Measurements from ENCODE around the gene KCNB1.

Gene KCNB1

DNA sequence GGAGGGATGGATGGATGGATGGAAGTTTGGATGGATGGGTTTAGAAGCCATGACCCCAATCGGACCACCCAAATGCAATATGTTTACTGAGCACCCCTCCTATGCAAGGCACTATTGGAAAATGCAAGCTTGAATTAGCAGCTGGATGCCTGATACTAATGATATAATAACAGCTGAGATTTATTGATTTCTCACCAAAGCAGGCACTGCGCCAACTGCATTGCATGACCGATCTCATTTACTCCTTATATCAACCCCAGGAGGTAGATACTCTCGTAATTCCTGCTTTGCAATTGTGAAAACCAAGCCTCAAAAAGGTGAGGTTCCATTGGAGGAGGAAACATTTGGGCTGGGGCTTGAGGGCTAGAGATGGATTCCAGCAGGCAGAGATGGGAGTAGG is 89.7 kb downstream of the KCNB1 start:
- H3K27ac Mint-ChIP-seq, result no peak overlapping the region
- H3K4me3 Mint-ChIP-seq, result no peak overlapping the region
- no peaks in the 10 kb centered on the region for H3K4me1 Mint-ChIP-seq (ENCODE audit: low read depth)
- peaks cover 37% of the 10 kb centered on the region for H3K27me3 Mint-ChIP-seq
- no peaks in the 10 kb centered on the region for H3K36me3 Mint-ChIP-seq (ENCODE audit: low read depth)
- H3K9me3 Mint-ChIP-seq, result no peaks in the 10 kb centered on the region

- H3K36me3 Mint-ChIP-seq (ENCODE audit: low read depth), result no peaks in the 10 kb centered on the region
- no peak overlapping the region for H3K4me3 Mint-ChIP-seq
- no peaks in the 10 kb centered on the region for H3K4me1 Mint-ChIP-seq (ENCODE audit: low read depth)
- H3K27me3 Mint-ChIP-seq, result peaks cover 44% of the 10 kb centered on the region
- no peaks in the 10 kb centered on the region for H3K9me3 Mint-ChIP-seq
- no peak overlapping the region for H3K27ac Mint-ChIP-seq
Observed at GRCh38 chr20:49391404-49392245, 90.8 kb downstream of the KCNB1 start.

DNA sequence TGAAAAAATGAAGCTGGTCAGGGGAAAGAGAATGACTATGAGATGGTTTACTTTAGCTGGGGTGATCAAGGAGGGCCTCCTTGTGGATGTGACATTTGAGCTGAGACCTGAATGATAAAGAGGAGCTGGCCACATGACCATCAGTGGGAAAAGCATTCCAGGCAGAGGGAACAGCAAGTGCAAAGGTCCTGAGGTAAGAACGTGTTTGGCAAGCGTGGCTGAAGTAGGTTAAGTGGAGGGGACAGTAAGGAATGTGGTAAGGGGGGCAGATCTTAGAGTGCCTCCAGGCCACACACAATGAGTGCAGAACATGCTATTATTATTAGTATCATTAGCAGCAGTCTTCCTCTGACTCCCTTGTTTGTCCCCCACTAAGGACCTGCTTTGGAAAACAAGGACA is 92.6 kb downstream of the KCNB1 start:
- Mint-ChIP-seq H3K27me3 (peaks cover 50% of the 10 kb centered on the region), H3K27ac (no peak overlapping the region), H3K4me3 (no peak overlapping the region), H3K36me3 (ENCODE audit: low read depth) (no peaks in the 10 kb centered on the region), H3K9me3 (no peaks in the 10 kb centered on the region), H3K4me1 (ENCODE audit: low read depth) (no peaks in the 10 kb centered on the region)

DNA sequence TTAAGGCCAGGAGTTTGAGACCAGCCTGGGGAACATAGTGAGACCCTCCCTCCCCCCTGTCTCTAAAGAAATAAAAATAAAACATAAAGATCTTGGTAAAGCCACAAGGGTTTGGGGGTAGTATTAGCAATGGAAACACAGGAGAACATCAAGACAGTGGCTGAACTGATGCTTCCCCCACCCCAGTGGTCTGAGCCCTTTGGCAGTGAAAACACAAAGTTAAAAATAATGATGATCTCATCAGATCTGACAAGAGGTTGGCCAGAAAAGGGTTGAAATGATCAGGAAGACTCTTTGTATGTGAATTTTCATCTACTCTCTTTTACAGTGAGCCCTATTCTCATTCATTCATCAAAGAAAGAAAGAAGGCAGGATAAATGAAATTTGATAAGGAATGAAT is 93.7 kb downstream of the KCNB1 start:
- Mint-ChIP-seq H3K4me1 (ENCODE audit: low read depth) (no peaks in the 10 kb centered on the region), H3K36me3 (ENCODE audit: low read depth) (no peaks in the 10 kb centered on the region), H3K27ac (no peak overlapping the region)

GRCh38 chr20:49387581-49387939 is 94.9 kb downstream of the KCNB1 start:
- H3K36me3 Mint-ChIP-seq (ENCODE audit: low read depth), result no peaks in the 10 kb centered on the region
- H3K27me3 Mint-ChIP-seq, result peaks cover 48% of the 10 kb centered on the region
- H3K4me1 Mint-ChIP-seq (ENCODE audit: low read depth), result no peaks in the 10 kb centered on the region
- H3K9me3 Mint-ChIP-seq, result no peaks in the 10 kb centered on the region
- H3K4me3 Mint-ChIP-seq, result no peak overlapping the region
- H3K27ac Mint-ChIP-seq, result no peak overlapping the region

More for the DNA sequence above, 93.7 kb downstream of the KCNB1 start:
- Mint-ChIP-seq H3K27me3 (peaks cover 52% of the 10 kb centered on the region), H3K9me3 (no peaks in the 10 kb centered on the region), H3K4me3 (no peak overlapping the region)

- H3K9me3 Mint-ChIP-seq, result no peaks in the 10 kb centered on the region
- H3K27me3 Mint-ChIP-seq, result peaks cover 45% of the 10 kb centered on the region
- no peak overlapping the region for H3K27ac Mint-ChIP-seq
- H3K4me1 Mint-ChIP-seq (ENCODE audit: low read depth), result no peaks in the 10 kb centered on the region
- no peak overlapping the region for H3K4me3 Mint-ChIP-seq
- no peaks in the 10 kb centered on the region for H3K36me3 Mint-ChIP-seq (ENCODE audit: low read depth)
Observed at GRCh38 chr20:49386848-49387580, 95.5 kb downstream of the KCNB1 start.

- Mint-ChIP-seq H3K4me3 (no peak overlapping the region), H3K27ac (no peak overlapping the region), H3K9me3 (no peaks in the 10 kb centered on the region), H3K4me1 (ENCODE audit: low read depth) (no peaks in the 10 kb centered on the region), H3K27me3 (peaks cover 41% of the 10 kb centered on the region), H3K36me3 (ENCODE audit: low read depth) (no peaks in the 10 kb centered on the region)
Observed at GRCh38 chr20:49385465-49385864, 97.0 kb downstream of the KCNB1 start.

GRCh38 chr20:49384437-49385434 is 97.7 kb downstream of the KCNB1 start:
- Mint-ChIP-seq H3K36me3 (ENCODE audit: low read depth) (no peaks in the 10 kb centered on the region), H3K27me3 (peaks cover 37% of the 10 kb centered on the region), H3K9me3 (no peaks in the 10 kb centered on the region), H3K4me1 (ENCODE audit: low read depth) (no peaks in the 10 kb centered on the region), H3K4me3 (no peak overlapping the region), H3K27ac (no peak overlapping the region)

- no peaks in the 10 kb centered on the region for H3K36me3 Mint-ChIP-seq (ENCODE audit: low read depth)
- no peaks in the 10 kb centered on the region for H3K4me1 Mint-ChIP-seq (ENCODE audit: low read depth)
- no peak overlapping the region for H3K4me3 Mint-ChIP-seq
- no peak overlapping the region for H3K27ac Mint-ChIP-seq
- H3K27me3 Mint-ChIP-seq, result peaks cover 25% of the 10 kb centered on the region
- no peaks in the 10 kb centered on the region for H3K9me3 Mint-ChIP-seq
Observed at GRCh38 chr20:49381558-49382493, 100.6 kb downstream of the KCNB1 start.

GRCh38 chr20:49380337-49380780 is 102.1 kb downstream of the KCNB1 start:
- H3K27me3 Mint-ChIP-seq, result peaks cover 18% of the 10 kb centered on the region

GRCh38 chr20:49379338-49379737 is 103.1 kb downstream of the KCNB1 start:
- no peaks in the 10 kb centered on the region for H3K4me1 Mint-ChIP-seq (ENCODE audit: low read depth)
- no peaks in the 10 kb centered on the region for H3K36me3 Mint-ChIP-seq (ENCODE audit: low read depth)
- H3K4me3 Mint-ChIP-seq, result no peak overlapping the region
- H3K27me3 Mint-ChIP-seq, result peaks cover 21% of the 10 kb centered on the region
- no peaks in the 10 kb centered on the region for H3K9me3 Mint-ChIP-seq
- H3K27ac Mint-ChIP-seq, result no peak overlapping the region

More at GRCh38 chr20:49380337-49380780, 102.1 kb downstream of the KCNB1 start:
- Mint-ChIP-seq H3K27ac (no peak overlapping the region), H3K36me3 (ENCODE audit: low read depth) (no peaks in the 10 kb centered on the region), H3K9me3 (no peaks in the 10 kb centered on the region), H3K4me1 (ENCODE audit: low read depth) (no peaks in the 10 kb centered on the region), H3K4me3 (no peak overlapping the region)

- H3K36me3 Mint-ChIP-seq (ENCODE audit: low read depth), result no peaks in the 10 kb centered on the region
- no peak overlapping the region for H3K4me3 Mint-ChIP-seq
- peaks cover 17% of the 10 kb centered on the region for H3K27me3 Mint-ChIP-seq
- H3K9me3 Mint-ChIP-seq, result no peaks in the 10 kb centered on the region
- no peaks in the 10 kb centered on the region for H3K4me1 Mint-ChIP-seq (ENCODE audit: low read depth)
- H3K27ac Mint-ChIP-seq, result no peak overlapping the region
Observed at GRCh38 chr20:49377326-49377725, 105.1 kb downstream of the KCNB1 start.

- Mint-ChIP-seq H3K27ac (no peak overlapping the region), H3K27me3 (peaks cover 15% of the 10 kb centered on the region), H3K4me1 (ENCODE audit: low read depth) (no peaks in the 10 kb centered on the region), H3K36me3 (ENCODE audit: low read depth) (no peaks in the 10 kb centered on the region), H3K4me3 (no peak overlapping the region), H3K9me3 (no peaks in the 10 kb centered on the region)
Observed at GRCh38 chr20:49375170-49375569, 107.3 kb downstream of the KCNB1 start.
